A673 (cell line): ENCODE measurements around the gene ATG5.

Source experiments
- EZH2 ChIP-seq: fragments of 200-600 bp; sonication (generic); IDR thresholded peaks from 2 replicates; pipeline ENCODE4 v1.6.1; 2017; ENCODE audit warnings: borderline replicate concordance, low read depth, mild to moderate bottlenecking, mixed read lengths, antibody characterized with exemption, low read length; ENCODE audit not compliant: poor library complexity, severe bottlenecking
- TF ChIP-seq, protein P1 (sequence below): fragments of 300-800, 200-600 bp; sonication (generic); conservative IDR thresholded peaks from 2 replicates; pipeline ENCODE4 v1.5.1; 2017; ENCODE audit warnings: low read depth, mild to moderate bottlenecking, antibody characterized with exemption, low read length, moderate library complexity, mixed read lengths

DNA sequence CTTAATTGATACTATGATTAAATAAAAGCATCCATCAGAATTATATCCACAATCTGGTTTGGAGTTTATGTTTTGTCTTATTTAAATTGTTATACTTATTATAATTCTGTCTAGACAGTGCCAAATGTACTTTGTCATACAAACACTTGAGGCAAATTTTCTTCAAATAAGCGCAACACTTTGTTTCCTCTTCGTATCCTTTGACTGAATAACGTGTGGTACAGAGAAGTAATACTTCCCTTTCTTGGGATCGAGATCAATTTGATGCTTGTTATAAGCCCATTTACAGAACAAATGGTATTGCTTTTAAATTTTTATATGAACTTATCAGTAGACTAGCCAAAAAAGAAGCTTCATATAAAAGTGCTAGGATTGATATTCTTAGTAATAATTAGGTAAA is 111.0 kb downstream of the ATG5 start:
- TF ChIP-seq, protein P1, sequence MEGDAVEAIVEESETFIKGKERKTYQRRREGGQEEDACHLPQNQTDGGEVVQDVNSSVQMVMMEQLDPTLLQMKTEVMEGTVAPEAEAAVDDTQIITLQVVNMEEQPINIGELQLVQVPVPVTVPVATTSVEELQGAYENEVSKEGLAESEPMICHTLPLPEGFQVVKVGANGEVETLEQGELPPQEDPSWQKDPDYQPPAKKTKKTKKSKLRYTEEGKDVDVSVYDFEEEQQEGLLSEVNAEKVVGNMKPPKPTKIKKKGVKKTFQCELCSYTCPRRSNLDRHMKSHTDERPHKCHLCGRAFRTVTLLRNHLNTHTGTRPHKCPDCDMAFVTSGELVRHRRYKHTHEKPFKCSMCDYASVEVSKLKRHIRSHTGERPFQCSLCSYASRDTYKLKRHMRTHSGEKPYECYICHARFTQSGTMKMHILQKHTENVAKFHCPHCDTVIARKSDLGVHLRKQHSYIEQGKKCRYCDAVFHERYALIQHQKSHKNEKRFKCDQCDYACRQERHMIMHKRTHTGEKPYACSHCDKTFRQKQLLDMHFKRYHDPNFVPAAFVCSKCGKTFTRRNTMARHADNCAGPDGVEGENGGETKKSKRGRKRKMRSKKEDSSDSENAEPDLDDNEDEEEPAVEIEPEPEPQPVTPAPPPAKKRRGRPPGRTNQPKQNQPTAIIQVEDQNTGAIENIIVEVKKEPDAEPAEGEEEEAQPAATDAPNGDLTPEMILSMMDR, result no peak
- no peak for TF ChIP-seq EZH2
